Measurements from ENCODE around the gene CYTH1.

The CYTH1 gene

DNA sequence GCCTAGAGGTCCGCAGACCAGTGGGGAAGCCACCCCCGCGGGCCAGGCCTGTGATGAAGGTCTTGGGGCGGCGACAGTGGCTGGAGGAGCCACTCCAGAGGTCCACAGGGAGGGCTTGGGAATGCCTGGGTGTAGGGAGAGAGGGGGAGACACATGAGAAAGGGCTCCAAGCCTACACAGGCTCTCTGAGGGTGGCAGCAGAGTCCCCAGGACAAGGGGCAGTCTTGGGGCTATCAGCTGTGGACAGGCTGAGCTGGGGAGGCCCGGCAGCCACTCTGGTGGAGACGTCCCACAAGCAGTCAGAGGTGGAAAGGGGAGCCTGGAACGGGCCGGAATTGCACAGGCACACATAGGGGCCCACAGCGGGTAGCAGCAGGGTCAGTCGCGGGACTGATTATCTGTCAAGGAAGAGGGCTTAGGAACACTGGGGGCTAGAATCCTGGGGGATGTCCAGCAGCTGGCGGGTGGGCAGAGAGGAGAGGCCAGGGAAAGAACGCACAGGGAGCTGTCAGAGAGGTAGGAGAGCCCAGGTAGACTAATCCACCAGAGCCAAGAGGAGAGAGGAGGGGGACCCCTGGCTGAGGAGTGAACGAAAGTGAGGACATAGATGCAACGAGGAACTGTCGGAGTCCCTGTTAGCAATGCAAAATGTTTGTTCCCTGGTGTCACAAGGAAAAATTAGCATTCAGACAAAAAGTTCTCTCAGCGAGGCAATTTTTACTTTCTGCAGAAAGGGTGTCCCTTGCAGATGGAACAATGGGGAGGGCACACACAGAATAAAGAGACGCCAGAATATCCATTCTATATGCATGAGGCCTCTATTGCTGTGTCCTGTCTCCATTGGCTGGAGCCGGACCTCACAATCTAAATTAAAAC, 111.0 kb downstream of the CYTH1 start:
- TF ChIP-seq, protein P1, sequence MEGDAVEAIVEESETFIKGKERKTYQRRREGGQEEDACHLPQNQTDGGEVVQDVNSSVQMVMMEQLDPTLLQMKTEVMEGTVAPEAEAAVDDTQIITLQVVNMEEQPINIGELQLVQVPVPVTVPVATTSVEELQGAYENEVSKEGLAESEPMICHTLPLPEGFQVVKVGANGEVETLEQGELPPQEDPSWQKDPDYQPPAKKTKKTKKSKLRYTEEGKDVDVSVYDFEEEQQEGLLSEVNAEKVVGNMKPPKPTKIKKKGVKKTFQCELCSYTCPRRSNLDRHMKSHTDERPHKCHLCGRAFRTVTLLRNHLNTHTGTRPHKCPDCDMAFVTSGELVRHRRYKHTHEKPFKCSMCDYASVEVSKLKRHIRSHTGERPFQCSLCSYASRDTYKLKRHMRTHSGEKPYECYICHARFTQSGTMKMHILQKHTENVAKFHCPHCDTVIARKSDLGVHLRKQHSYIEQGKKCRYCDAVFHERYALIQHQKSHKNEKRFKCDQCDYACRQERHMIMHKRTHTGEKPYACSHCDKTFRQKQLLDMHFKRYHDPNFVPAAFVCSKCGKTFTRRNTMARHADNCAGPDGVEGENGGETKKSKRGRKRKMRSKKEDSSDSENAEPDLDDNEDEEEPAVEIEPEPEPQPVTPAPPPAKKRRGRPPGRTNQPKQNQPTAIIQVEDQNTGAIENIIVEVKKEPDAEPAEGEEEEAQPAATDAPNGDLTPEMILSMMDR (IDR thresholded peaks at IDR 0.05; ENCODE audit: low read depth, low read length) = no peak
- no peak overlapping the region for H3K4me3 ChIP-seq (ENCODE audit: low read depth, low read length)

DNA sequence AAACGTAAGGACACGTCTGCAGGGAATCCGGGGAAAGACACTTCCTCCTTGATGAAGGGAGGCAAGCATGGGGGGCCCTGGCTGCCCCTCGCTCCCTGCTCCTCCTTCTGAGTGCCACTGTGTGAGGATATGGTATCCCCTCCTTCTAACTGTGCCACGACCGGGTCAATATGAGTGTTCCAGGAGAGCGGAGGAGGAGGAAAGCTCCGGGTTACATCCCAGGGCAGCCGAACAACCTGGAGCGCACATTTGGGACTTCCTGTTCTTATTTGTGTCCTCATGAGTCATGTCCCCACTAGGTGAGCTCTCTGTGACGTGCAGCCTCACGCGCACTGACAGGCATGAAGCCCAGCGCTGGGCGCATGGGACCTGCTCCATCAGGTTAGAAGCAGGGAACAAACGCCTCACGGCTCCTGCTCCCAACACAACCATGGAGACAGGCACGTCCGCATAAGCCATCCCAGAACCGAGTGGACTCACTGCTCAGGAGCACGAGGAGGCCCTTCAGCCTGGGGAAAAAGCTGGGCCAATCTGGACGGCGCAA, 112.0 kb downstream of the CYTH1 start:
- H3K4me3 ChIP-seq (ENCODE audit: low read depth, low read length) = no peak overlapping the region
- TF ChIP-seq, protein P1 (IDR thresholded peaks at IDR 0.05; ENCODE audit: low read depth, low read length) = no peak

DNA sequence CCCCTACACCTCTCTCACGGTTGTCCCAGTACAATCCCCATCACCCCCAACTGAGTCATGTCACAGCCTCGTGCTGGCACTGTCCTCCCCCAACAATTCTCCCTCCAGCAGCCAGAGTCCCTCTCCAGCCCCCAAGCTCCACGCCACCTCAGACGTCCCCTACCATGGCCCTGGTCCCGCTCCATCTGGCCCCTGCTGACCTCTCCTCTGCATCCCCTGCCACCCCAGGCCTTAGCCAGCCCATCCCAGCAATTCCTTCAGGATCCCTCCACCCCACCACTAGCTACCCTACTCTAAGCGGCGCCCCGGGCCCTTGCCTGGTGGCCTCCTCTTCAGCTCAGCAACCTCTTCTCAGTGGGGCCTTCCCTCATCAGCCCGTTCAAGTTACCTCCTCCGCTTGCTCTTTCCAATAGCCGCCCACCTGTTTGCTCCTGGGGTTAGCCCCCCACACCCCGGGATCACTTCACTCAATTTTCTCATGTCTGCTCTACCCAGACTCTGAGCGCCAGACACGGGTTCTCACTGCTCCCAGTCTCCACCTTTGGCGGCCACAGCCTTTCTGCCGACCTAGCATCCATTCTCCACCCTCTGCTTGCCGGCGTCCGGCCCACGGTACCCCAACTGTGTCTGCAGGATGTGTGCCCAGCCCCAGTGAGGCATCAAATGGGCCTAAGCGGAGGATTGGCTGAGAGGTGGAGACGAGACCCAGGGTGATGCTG, 112.7 kb downstream of the CYTH1 start:
- no peak overlapping the region for H3K4me3 ChIP-seq (ENCODE audit: low read depth, low read length)
- TF ChIP-seq, protein P1 (IDR thresholded peaks at IDR 0.05; ENCODE audit: low read depth, low read length) = no peak

DNA sequence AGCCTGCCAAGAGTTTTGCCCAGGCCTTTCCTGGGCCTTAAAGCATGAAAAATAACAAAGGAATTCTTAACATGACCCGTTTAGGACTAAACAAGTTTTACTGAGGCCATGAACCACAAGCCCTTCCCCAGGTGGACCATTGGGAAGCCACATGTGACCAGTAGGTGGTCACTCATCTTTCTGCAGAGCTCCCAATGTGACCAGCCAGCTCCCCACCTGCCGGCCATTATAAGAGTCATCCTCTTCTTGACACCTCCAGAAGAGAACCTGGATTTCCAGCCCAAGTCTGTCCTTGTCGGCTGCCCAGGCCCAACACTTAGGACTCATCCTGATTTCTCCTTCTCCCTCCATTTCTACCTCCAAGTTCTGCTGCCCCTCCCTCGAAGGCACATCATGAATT, 113.2 kb downstream of the CYTH1 start:
- no peak overlapping the region for H3K4me3 ChIP-seq (ENCODE audit: low read depth, low read length)
- TF ChIP-seq, protein P1 (IDR thresholded peaks at IDR 0.05; ENCODE audit: low read depth, low read length) = no peak

DNA sequence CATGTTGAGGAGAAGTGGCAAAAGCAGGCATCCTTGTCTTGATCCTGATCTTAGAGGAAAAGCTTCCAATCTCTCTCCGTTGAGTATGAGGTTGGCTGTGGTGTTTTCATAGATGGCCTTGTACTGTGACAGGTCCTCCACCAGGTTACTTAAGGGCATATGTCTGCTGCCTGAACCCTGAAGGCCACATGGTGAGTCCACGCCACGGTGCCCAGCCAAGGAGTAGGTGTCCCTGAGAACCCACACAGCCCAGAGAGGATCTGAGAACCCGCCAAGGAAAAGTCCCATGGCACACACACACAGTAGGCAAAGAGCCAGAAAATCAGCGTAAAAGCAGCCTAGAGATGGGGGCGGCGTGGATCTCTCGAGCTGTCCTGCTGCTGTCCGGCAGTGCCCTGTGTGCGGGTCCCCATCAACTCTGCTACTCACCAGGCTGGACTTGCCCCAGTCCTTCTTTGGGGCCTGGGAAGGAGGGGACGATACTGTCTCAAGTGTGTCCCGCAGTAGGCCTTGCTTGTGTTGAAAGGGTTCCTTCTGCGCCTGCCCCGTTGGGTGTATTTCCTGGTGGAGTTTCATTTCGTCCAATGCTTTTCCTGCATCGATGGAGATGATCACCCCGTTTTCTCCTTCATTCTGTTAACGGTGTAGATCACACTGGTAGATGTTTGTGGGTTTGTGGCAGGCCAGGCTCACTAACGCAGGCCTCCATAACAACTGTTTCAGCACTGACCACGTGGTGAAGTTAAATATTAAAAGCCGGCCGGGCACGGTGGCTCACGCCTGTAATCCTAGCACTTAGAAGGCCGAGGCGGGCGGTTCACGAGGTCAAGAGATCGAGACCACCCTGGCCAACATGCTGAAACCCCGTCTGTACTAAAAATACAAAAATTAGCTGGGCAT, 114.1 kb downstream of the CYTH1 start:
- H3K4me3 ChIP-seq (ENCODE audit: low read depth, low read length) = no peak overlapping the region
- TF ChIP-seq, protein P1 (IDR thresholded peaks at IDR 0.05; ENCODE audit: low read depth, low read length) = no peak

DNA sequence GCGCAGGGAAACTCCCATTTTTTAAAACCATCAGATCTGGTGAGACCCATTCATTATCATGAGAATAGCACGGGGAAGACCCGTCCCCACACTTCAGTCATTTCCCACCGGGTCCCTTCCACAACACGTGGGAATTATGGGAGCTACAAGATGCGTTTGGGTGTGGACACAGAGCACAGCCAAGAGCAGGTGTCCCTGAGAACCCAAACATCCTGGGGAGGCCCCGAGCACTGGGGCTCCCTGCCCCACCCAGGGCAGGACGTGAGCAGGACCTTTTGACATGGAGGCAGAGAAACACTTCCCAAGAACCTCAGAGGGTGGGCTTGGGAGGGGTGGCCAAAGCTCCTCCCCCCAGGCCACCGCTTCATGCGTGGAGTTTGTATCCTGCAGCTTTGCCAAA, 115.0 kb downstream of the CYTH1 start:
- H3K4me3 ChIP-seq (ENCODE audit: low read depth, low read length) = no peak overlapping the region
- TF ChIP-seq, protein P1 (IDR thresholded peaks at IDR 0.05; ENCODE audit: low read depth, low read length) = no peak

Measured in WI38 (cell line).